HG03469 (cell line): ENCODE measurements around the gene ZIC3.

ENCODE experiments used
- ATAC-seq: cut with Tn5 transposase; IDR thresholded peaks from one replicate; pipeline ENCODE4 v1.9.1; 2021; ENCODE audit warnings: mild to moderate bottlenecking, moderate library complexity, moderate number of reproducible peaks; ENCODE audit not compliant: unreplicated experiment

The ZIC3 gene

GRCh38 chrX:137573324-137574101, 7.6 kb downstream of the ZIC3 start:
- no peak for ATAC-seq

GRCh38 chrX:137574102-137574783, 8.3 kb downstream of the ZIC3 start:
- ATAC-seq, result no peak

GRCh38 chrX:137574784-137575293, 8.9 kb downstream of the ZIC3 start:
- no peak for ATAC-seq

- ATAC-seq, result no peak
Measured at GRCh38 chrX:137575596-137576255, 9.8 kb downstream of the ZIC3 start.

GRCh38 chrX:137587151-137587550, 21.2 kb downstream of the ZIC3 start:
- ATAC-seq, result no peak

GRCh38 chrX:137600769-137601168, 34.8 kb downstream of the ZIC3 start:
- no peak for ATAC-seq
